GM10847 (cell line): Measurements from ENCODE around the gene NFKBIA.

Experiments used
- POLR2A ChIP-seq: IDR thresholded peaks from 2 replicates; pipeline ENCODE4 v1.6.1; 2011; ENCODE audit not compliant: insufficient read length; ENCODE audit errors: extremely low read depth

Gene NFKBIA

GRCh38 chr14:35386673-35387125 is 17.9 kb downstream of the NFKBIA start:
- TF ChIP-seq POLR2A = no peak

- no peak for TF ChIP-seq POLR2A
Observed at GRCh38 chr14:35385042-35385839, 19.3 kb downstream of the NFKBIA start.

- TF ChIP-seq POLR2A = no peak
Observed at GRCh38 chr14:35384455-35385041, 20.0 kb downstream of the NFKBIA start.

- TF ChIP-seq POLR2A = no peak
Observed at GRCh38 chr14:35383569-35384454, 20.7 kb downstream of the NFKBIA start.

GRCh38 chr14:35380794-35381193 is 23.8 kb downstream of the NFKBIA start:
- no peak for TF ChIP-seq POLR2A

- TF ChIP-seq POLR2A = no peak
Observed at GRCh38 chr14:35378425-35379233, 25.9 kb downstream of the NFKBIA start.

GRCh38 chr14:35375558-35376025 is 29.0 kb downstream of the NFKBIA start:
- no peak for TF ChIP-seq POLR2A

GRCh38 chr14:35374263-35374712 is 30.3 kb downstream of the NFKBIA start:
- TF ChIP-seq POLR2A = no peak

GRCh38 chr14:35370969-35371368 is 33.6 kb downstream of the NFKBIA start:
- no peak for TF ChIP-seq POLR2A

GRCh38 chr14:35369701-35370191 is 34.8 kb downstream of the NFKBIA start:
- TF ChIP-seq POLR2A = no peak

GRCh38 chr14:35368583-35369392 is 35.8 kb downstream of the NFKBIA start:
- TF ChIP-seq POLR2A = no peak

GRCh38 chr14:35368139-35368460 is 36.4 kb downstream of the NFKBIA start:
- TF ChIP-seq POLR2A = no peak

GRCh38 chr14:35367056-35367372 is 37.5 kb downstream of the NFKBIA start:
- TF ChIP-seq POLR2A = no peak

- TF ChIP-seq POLR2A = no peak
Observed at GRCh38 chr14:35366521-35366976, 38.0 kb downstream of the NFKBIA start.
